Esophagus muscularis mucosa (tissue), 4 donors: ENCODE measurements around the gene TRABD2A. TPM values are rescaled to one million over a fixed set of nuclear protein-coding genes. Genes with fewer than 3 reads are reported as not detected.

ENCODE experiments used
- DNase-seq: peaks from one replicate; pipeline ENCODE4 v3.0.0-alpha.2; 2017; ENCODE audit errors: extremely low spot score
- H3K27ac ChIP-seq, 4 donors: fragments of 200-600 bp; sonication (generic); replicated peaks in 1 of 4; 1 replicate in 3 of 4; 2 replicates in 1 of 4; pipeline ENCODE4 v1.5.1; 2016 to 2019; ENCODE audit warnings: mild to moderate bottlenecking in 1 of 4
- H3K27me3 ChIP-seq, 4 donors: fragments of 200-600 bp; sonication (generic); one replicate each; pipeline versions ENCODE4 v1.5.1 to v1.6.0; 2016 to 2019
- H3K36me3 ChIP-seq, 4 donors: fragments of 200-600 bp; sonication (generic); one replicate each; pipeline ENCODE4 v1.5.1; 2016 to 2019
- H3K4me1 ChIP-seq, 4 donors: fragments of 200-600 bp; sonication (generic); one replicate each; pipeline ENCODE4 v1.5.1; 2016 to 2019
- H3K4me3 ChIP-seq, 4 donors: fragments of 200-600 bp; sonication (generic); 1 replicate in 2 of 4; 2 replicates in 2 of 4; pipeline ENCODE4 v1.5.1; 2016 to 2019; ENCODE audit warnings: mild to moderate bottlenecking in 4 of 4, moderate library complexity in 1 of 4
- H3K9me3 ChIP-seq, 4 donors: fragments of 200-600 bp; sonication (generic); 1 replicate in 3 of 4; 2 replicates in 1 of 4; pipeline ENCODE4 v1.5.1; 2016 to 2019
- EP300 ChIP-seq: sonication (generic); formaldehyde crosslinking; IDR thresholded peaks from one replicate; pipeline ENCODE4 v1.6.1; 2017; ENCODE audit warnings: antibody characterized with exemption
- POLR2A ChIP-seq: fragments of 450-650 bp; IDR thresholded peaks from one replicate; pipeline ENCODE4 v1.6.1; 2017; ENCODE audit warnings: antibody characterized with exemption, moderate library complexity, mild to moderate bottlenecking, low read depth
- POLR2AphosphoS5 ChIP-seq, 2 donors: sonication (generic); formaldehyde crosslinking; IDR thresholded peaks; one replicate each; pipeline ENCODE4 v1.6.1; 2017; ENCODE audit warnings: antibody characterized with exemption in 2 of 2
- WGBS: methylation state at CpG from one replicate; pipeline ENCODE4 v1.1.5; 2018; 5-methylcytosine and 5-hydroxymethylcytosine counted together
- intact Hi-C: fragments of 100-400 bp; cut with DNase I; formaldehyde crosslinking; loops from one replicate; pipeline ENCODE4 v1.15.1; 2023
- total RNA-seq, 4 donors: library from RNA; depleted of rRNA; stranded (reverse); fragments of >200 nt; gene quantifications; one replicate each; pipeline versions ENCODE4 v1.1.0 to v1.2.1, GENCODE V29; 2016
- TF ChIP-seq, protein P1 (sequence below), 3 experiments: fragments of 200-600 bp in 2 of 3; fragments of 450-650 bp in 1 of 3; sonication (generic) in 2 of 3; IDR thresholded peaks; one replicate each; pipeline ENCODE4 v1.5.1; 2017 to 2019; ENCODE audit warnings: antibody characterized with exemption in 3 of 3, mild to moderate bottlenecking in 2 of 3, moderate library complexity in 1 of 3

The TRABD2A gene
- total RNA-seq, 4 donors from 2014 or later = 1.2 to 3.0 (median 2.1) TPM

DNA sequence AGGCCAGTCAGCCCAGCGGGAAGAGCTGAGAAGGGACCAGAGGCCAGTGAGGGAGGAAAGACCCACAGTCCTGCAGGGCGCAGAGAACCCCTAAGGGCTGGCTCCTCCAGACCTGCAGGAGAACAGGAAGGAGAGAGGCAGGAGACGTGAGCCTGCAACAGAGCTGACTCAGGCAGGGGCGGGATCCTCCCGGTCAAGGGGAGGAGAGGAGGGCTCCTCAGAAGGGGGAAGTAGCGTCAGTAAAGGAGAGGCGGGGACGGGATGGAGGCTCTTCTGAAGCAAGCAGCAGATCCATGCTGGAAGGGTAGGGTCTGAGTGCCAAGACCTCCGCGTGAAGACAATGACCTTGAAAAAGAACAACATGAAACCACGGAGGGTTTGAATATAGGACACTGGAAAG lies 50.8 kb downstream of the TRABD2A start:
- peaks cover 0 to 6% (median 0%) of the 10 kb centered on the region in 4 donors for H3K9me3 ChIP-seq
- H3K27me3 ChIP-seq = no peaks in the 10 kb centered on the region
- no peak overlapping the region for H3K4me3 ChIP-seq
- no peaks in the 10 kb centered on the region for H3K4me1 ChIP-seq
- no peaks in the 10 kb centered on the region for H3K36me3 ChIP-seq
- TF ChIP-seq EP300 = no peak
- TF ChIP-seq, protein P1, sequence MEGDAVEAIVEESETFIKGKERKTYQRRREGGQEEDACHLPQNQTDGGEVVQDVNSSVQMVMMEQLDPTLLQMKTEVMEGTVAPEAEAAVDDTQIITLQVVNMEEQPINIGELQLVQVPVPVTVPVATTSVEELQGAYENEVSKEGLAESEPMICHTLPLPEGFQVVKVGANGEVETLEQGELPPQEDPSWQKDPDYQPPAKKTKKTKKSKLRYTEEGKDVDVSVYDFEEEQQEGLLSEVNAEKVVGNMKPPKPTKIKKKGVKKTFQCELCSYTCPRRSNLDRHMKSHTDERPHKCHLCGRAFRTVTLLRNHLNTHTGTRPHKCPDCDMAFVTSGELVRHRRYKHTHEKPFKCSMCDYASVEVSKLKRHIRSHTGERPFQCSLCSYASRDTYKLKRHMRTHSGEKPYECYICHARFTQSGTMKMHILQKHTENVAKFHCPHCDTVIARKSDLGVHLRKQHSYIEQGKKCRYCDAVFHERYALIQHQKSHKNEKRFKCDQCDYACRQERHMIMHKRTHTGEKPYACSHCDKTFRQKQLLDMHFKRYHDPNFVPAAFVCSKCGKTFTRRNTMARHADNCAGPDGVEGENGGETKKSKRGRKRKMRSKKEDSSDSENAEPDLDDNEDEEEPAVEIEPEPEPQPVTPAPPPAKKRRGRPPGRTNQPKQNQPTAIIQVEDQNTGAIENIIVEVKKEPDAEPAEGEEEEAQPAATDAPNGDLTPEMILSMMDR (IDR thresholded peaks at IDR 0.05) = no peak
- no peak for TF ChIP-seq POLR2A
- TF ChIP-seq POLR2AphosphoS5 (IDR thresholded peaks at IDR 0.05) = no peak
- WGBS = 70% methylated on average over 11 of the region's 11 CpGs
- no peak for DNase-seq
- no peak overlapping the region for H3K27ac ChIP-seq
- intact Hi-C loops = no loop called here

GRCh38 chr2:84829693-84830092 lies 51.2 kb downstream of the TRABD2A start:
- Histone ChIP-seq H3K27ac (no peak overlapping the region), H3K4me3 (no peak overlapping the region), H3K36me3 (no peaks in the 10 kb centered on the region), H3K27me3 (no peaks in the 10 kb centered on the region), H3K4me1 (no peaks in the 10 kb centered on the region), H3K9me3 (peaks cover 0 to 2% (median 0%) of the 10 kb centered on the region in 4 donors)
- intact Hi-C loops = no loop called here
- TF ChIP-seq, protein P1 (IDR thresholded peaks at IDR 0.05) = no peak
- TF ChIP-seq POLR2AphosphoS5 (IDR thresholded peaks at IDR 0.05) (no peak), POLR2A (no peak), EP300 (no peak)
- DNase-seq = no peak
- WGBS = 83% methylated on average over 2 of the region's 2 CpGs

DNA sequence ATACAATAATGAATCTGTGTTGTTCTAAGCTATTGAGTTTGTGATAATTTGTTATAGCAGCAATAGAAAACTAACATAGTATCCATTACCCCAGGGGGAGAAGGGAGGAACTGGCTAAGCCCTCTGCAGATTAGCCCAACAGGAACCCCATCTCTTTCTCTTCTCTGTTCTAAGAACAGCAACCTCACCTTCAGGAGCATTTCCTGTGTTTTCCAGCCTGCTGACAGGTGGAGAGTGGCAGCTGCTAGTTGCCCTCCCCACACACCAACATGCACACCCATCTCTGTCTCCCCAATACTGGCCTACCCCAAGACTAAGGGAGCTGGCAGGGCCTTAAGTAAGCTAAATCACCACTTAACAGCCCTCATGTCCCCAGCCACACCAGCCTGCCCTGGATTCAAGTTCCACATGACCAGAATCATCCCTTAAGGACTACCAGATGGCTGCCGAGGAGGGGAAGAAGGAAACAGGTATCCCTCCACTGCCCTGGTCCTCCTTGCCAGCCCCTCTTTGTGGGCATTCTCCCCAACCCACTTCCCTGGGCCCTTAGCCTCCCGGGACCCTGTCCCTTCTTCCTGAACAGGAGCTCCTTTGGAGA lies 52.8 kb downstream of the TRABD2A start:
- 94% methylated on average over 2 of the region's 2 CpGs for WGBS
- no peak overlapping the region for H3K4me3 ChIP-seq
- intact Hi-C loops = no loop called here
- H3K9me3 ChIP-seq = no peaks in the 10 kb centered on the region
- TF ChIP-seq POLR2AphosphoS5 (IDR thresholded peaks at IDR 0.05) (no peak), EP300 (no peak), POLR2A (no peak)
- TF ChIP-seq, protein P1 (IDR thresholded peaks at IDR 0.05) = no peak
- H3K4me1 ChIP-seq = no peaks in the 10 kb centered on the region
- H3K27me3 ChIP-seq = no peaks in the 10 kb centered on the region
- no peaks in the 10 kb centered on the region for H3K36me3 ChIP-seq
- no peak overlapping the region for H3K27ac ChIP-seq
- no peak for DNase-seq

GRCh38 chr2:84823788-84824187 lies 57.1 kb downstream of the TRABD2A start:
- intact Hi-C loops = no loop called here
- Histone ChIP-seq H3K36me3 (no peaks in the 10 kb centered on the region), H3K9me3 (no peaks in the 10 kb centered on the region), H3K27ac (no peak overlapping the region), H3K4me3 (no peak overlapping the region), H3K27me3 (no peaks in the 10 kb centered on the region), H3K4me1 (no peaks in the 10 kb centered on the region)
- no peak for DNase-seq
- 96% methylated on average over 21 of the region's 21 CpGs for WGBS
- TF ChIP-seq POLR2A (no peak), POLR2AphosphoS5 (IDR thresholded peaks at IDR 0.05) (no peak), EP300 (no peak)
- TF ChIP-seq, protein P1 (IDR thresholded peaks at IDR 0.05) = no peak

GRCh38 chr2:84823229-84823628 lies 57.7 kb downstream of the TRABD2A start:
- Histone ChIP-seq H3K36me3 (no peaks in the 10 kb centered on the region), H3K27me3 (no peaks in the 10 kb centered on the region), H3K9me3 (no peaks in the 10 kb centered on the region), H3K4me3 (no peak overlapping the region), H3K27ac (no peak overlapping the region), H3K4me1 (no peaks in the 10 kb centered on the region)
- intact Hi-C loops = no loop called here
- no peak for DNase-seq
- no peak for TF ChIP-seq POLR2AphosphoS5 (IDR thresholded peaks at IDR 0.05)
- TF ChIP-seq, protein P1 (IDR thresholded peaks at IDR 0.05) = no peak
- no peak for TF ChIP-seq EP300
- TF ChIP-seq POLR2A = no peak
- WGBS = 82% methylated on average over 5 of the region's 5 CpGs
